CD4-positive, CD25-positive, alpha-beta regulatory T cell (primary cell): ENCODE results near the gene PARVG. TPM values are rescaled to one million over a fixed set of nuclear protein-coding genes. Genes with fewer than 3 reads are reported as not detected.
"Not testable (repeated sequence)": the region's sequence is repeated elsewhere in the genome, so short reads cannot be mapped to it uniquely, and the experiment has no call there.

Experiments
- ATAC-seq, 2 donors: fragments of 150-1000 bp; cut with Tn5 transposase; one replicate each; pipeline ENCODE4 v1.10.0; 2021; ENCODE audit warnings: low read depth in 2 of 2, moderate number of reproducible peaks in 2 of 2, moderate library complexity in 1 of 2
- DNase-seq, 3 donors: peaks; one replicate each; pipeline versions ENCODE4 v3.0.0 to v3.0.0-alpha.2; 2012 to 2022; ENCODE audit warnings: mixed read lengths in 1 of 3
- H3K27ac ChIP-seq: one replicate; pipeline ENCODE4 v1.7.0; 2013; ENCODE audit warnings: mild to moderate bottlenecking, low read length; ENCODE audit not compliant: insufficient read depth, poor library complexity, severe bottlenecking
- H3K27me3 ChIP-seq: one replicate; pipeline ENCODE4 v1.7.0; 2013; ENCODE audit warnings: low read length; ENCODE audit not compliant: control insufficient read depth, insufficient read depth
- H3K36me3 ChIP-seq: one replicate; pipeline ENCODE4 v1.7.0; 2013; ENCODE audit warnings: mild to moderate bottlenecking, low read length, moderate library complexity; ENCODE audit not compliant: control insufficient read depth, insufficient read depth
- H3K4me1 ChIP-seq: 2 replicates; pipeline ENCODE4 v1.7.0; 2013; ENCODE audit warnings: mild to moderate bottlenecking, low read length; ENCODE audit not compliant: insufficient read depth, control insufficient read depth, poor library complexity, severe bottlenecking
- H3K4me3 ChIP-seq: one replicate; pipeline ENCODE4 v1.7.0; 2013; ENCODE audit warnings: low read depth, mild to moderate bottlenecking, low read length, moderate library complexity
- H3K9me3 ChIP-seq, 2 experiments: 1 replicate in 1 of 2; 2 replicates in 1 of 2; pipeline ENCODE4 v1.7.0; 2013; ENCODE audit warnings: low read length in 2 of 2, mild to moderate bottlenecking in 1 of 2, moderate library complexity in 1 of 2; ENCODE audit not compliant: control insufficient read depth in 2 of 2
- H3K27ac Mint-ChIP-seq, 3 donors: one replicate each; pipeline ENCODE4 v1.8.0; 2020 to 2022; ENCODE audit warnings: mild to moderate bottlenecking in 3 of 3, mixed read lengths in 3 of 3, moderate library complexity in 2 of 3
- H3K27me3 Mint-ChIP-seq: one replicate; pipeline ENCODE4 v1.8.0; 2022; ENCODE audit warnings: mild to moderate bottlenecking, mixed read lengths
- H3K36me3 Mint-ChIP-seq: one replicate; pipeline ENCODE4 v1.8.0; 2020; ENCODE audit warnings: mixed read lengths
- H3K4me1 Mint-ChIP-seq, 4 donors: one replicate each; pipeline ENCODE4 v1.8.0; 2020 to 2022; ENCODE audit warnings: mixed read lengths in 4 of 4, mild to moderate bottlenecking in 1 of 4
- H3K4me3 Mint-ChIP-seq, 4 donors: one replicate each; pipeline ENCODE4 v1.8.0; 2020 to 2022; ENCODE audit warnings: mild to moderate bottlenecking in 4 of 4, mixed read lengths in 4 of 4, moderate library complexity in 3 of 4
- H3K9me3 Mint-ChIP-seq, 7 donors: one replicate each; pipeline ENCODE4 v1.8.0; 2020 to 2022; ENCODE audit warnings: mixed read lengths in 7 of 7, mild to moderate bottlenecking in 3 of 7, moderate library complexity in 2 of 7
- polyA plus RNA-seq, 4 donors: library from polyadenylated mRNA; unstranded; fragments of 300-500 nt; fragmentation: Illumina TruSeq; gene quantifications; one replicate each; pipeline ENCODE4 v1.2.3, GENCODE V29; 2021
- total RNA-seq: library from RNA; stranded (reverse); gene quantifications from one replicate; pipeline ENCODE4 v1.2.3, GENCODE V29; 2022

PARVG gene
- total and polyA plus RNA-seq, 5 donors from 2014 or later, result 40.3 to 132 (median 47.5) TPM

DNA sequence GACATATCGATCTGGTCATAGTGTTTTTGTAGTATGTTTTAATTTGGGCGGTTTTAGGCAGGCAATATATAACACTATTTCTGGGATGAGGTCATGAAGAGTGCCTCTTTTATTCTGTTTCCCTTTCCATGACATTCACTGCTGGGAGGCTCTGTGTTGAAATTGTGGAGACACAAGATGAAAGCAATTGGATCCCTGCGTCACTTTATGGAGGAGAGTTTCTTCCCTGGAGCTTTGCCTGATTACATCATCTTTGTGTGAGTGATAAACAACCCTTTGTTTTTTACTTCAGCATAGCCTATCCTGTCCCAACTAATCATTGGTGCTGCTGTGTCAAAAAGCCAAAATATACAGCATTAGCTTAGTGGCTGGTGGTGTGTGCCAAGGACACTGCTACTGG is 48.6 kb downstream of the PARVG start:
- Mint-ChIP-seq H3K27ac (no peak overlapping the region), H3K36me3 (no peaks in the 10 kb centered on the region)

GRCh38 chr22:44229809-44230208 is 49.1 kb downstream of the PARVG start:
- Histone ChIP-seq H3K9me3 (peaks cover 0 to 12% of the 10 kb centered on the region in 2 experiments), H3K4me1 (no peaks in the 10 kb centered on the region), H3K4me3 (no peak overlapping the region), H3K27me3 (peaks cover 3% of the 10 kb centered on the region), H3K27ac (no peak overlapping the region), H3K36me3 (no peaks in the 10 kb centered on the region)
- H3K9me3 Mint-ChIP-seq, result peaks cover 0 to 12% (median 7%) of the 10 kb centered on the region in 7 donors
- H3K4me1 Mint-ChIP-seq, result peaks cover 0 to 2% (median 0%) of the 10 kb centered on the region in 4 donors
- H3K27me3 Mint-ChIP-seq, result peaks cover 8% of the 10 kb centered on the region
- H3K36me3 Mint-ChIP-seq, result no peaks in the 10 kb centered on the region
- no peak overlapping the region for H3K27ac Mint-ChIP-seq
- H3K4me3 Mint-ChIP-seq, result no peak overlapping the region
- DNase-seq, result no peak
- no peak for ATAC-seq

More for the DNA sequence above, 48.6 kb downstream of the PARVG start:
- Mint-ChIP-seq H3K27me3 (peaks cover 8% of the 10 kb centered on the region), H3K4me3 (no peak overlapping the region), H3K9me3 (peaks cover 0 to 12% (median 7%) of the 10 kb centered on the region in 7 donors), H3K4me1 (peaks cover 0 to 2% (median 0%) of the 10 kb centered on the region in 4 donors)
- peaks cover 3% of the 10 kb centered on the region for H3K27me3 ChIP-seq
- H3K27ac ChIP-seq, result no peak overlapping the region
- DNase-seq, result no peak
- peaks cover 0 to 12% of the 10 kb centered on the region in 2 experiments for H3K9me3 ChIP-seq
- no peak for ATAC-seq
- H3K4me3 ChIP-seq, result no peak overlapping the region
- H3K4me1 ChIP-seq, result no peaks in the 10 kb centered on the region
- no peaks in the 10 kb centered on the region for H3K36me3 ChIP-seq

GRCh38 chr22:44231233-44231632 is 50.5 kb downstream of the PARVG start:
- Mint-ChIP-seq H3K36me3 (no peaks in the 10 kb centered on the region), H3K4me3 (no peak overlapping the region)
- no peak overlapping the region for H3K4me3 ChIP-seq

GRCh38 chr22:44234372-44234771 is 53.6 kb downstream of the PARVG start:
- H3K27me3 Mint-ChIP-seq, result peaks cover 18% of the 10 kb centered on the region
- not testable (repeated sequence) for ATAC-seq, H3K4me3 Mint-ChIP-seq, DNase-seq, H3K9me3 ChIP-seq, H3K36me3 ChIP-seq, H3K36me3 Mint-ChIP-seq, H3K27me3 ChIP-seq, H3K4me1 ChIP-seq, H3K27ac ChIP-seq, H3K27ac Mint-ChIP-seq, H3K4me3 ChIP-seq, H3K9me3 Mint-ChIP-seq, H3K4me1 Mint-ChIP-seq

More at GRCh38 chr22:44231233-44231632, 50.5 kb downstream of the PARVG start:
- H3K27ac Mint-ChIP-seq, result no peak overlapping the region
- H3K27me3 Mint-ChIP-seq, result peaks cover 4% of the 10 kb centered on the region
- peaks cover 3% of the 10 kb centered on the region for H3K27me3 ChIP-seq
- H3K4me1 ChIP-seq, result no peaks in the 10 kb centered on the region
- peaks cover 0 to 12% (median 7%) of the 10 kb centered on the region in 7 donors for H3K9me3 Mint-ChIP-seq
- H3K4me1 Mint-ChIP-seq, result peaks cover 0 to 2% (median 0%) of the 10 kb centered on the region in 4 donors
- DNase-seq, result no peak
- no peak overlapping the region for H3K27ac ChIP-seq
- H3K9me3 ChIP-seq, result peaks cover 0 to 12% of the 10 kb centered on the region in 2 experiments
- ATAC-seq, result no peak
- no peaks in the 10 kb centered on the region for H3K36me3 ChIP-seq

GRCh38 chr22:44237290-44237689 is 56.6 kb downstream of the PARVG start:
- peaks cover 0 to 2% (median 0%) of the 10 kb centered on the region in 7 donors for H3K9me3 Mint-ChIP-seq
- Histone ChIP-seq H3K27me3 (peaks cover 8% of the 10 kb centered on the region), H3K36me3 (no peaks in the 10 kb centered on the region), H3K27ac (no peak overlapping the region), H3K4me3 (no peak overlapping the region), H3K9me3 (no peaks in the 10 kb centered on the region), H3K4me1 (no peaks in the 10 kb centered on the region)
- no peaks in the 10 kb centered on the region for H3K4me1 Mint-ChIP-seq
- no peak overlapping the region for H3K4me3 Mint-ChIP-seq
- peaks cover 23% of the 10 kb centered on the region for H3K27me3 Mint-ChIP-seq
- DNase-seq (no peak), ATAC-seq (no peak)
- H3K36me3 Mint-ChIP-seq, result no peaks in the 10 kb centered on the region
- no peak overlapping the region for H3K27ac Mint-ChIP-seq

GRCh38 chr22:44241121-44241520 is 60.4 kb downstream of the PARVG start:
- DNase-seq, H3K36me3 ChIP-seq, H3K27me3 ChIP-seq, H3K9me3 Mint-ChIP-seq, H3K9me3 ChIP-seq, H3K4me1 ChIP-seq, H3K4me3 ChIP-seq, H3K4me1 Mint-ChIP-seq, H3K27ac ChIP-seq, ATAC-seq, H3K36me3 Mint-ChIP-seq, H3K4me3 Mint-ChIP-seq, H3K27ac Mint-ChIP-seq: not testable (repeated sequence)
- H3K27me3 Mint-ChIP-seq, result peaks cover 23% of the 10 kb centered on the region

- peaks cover 0 to 5% (median 0%) of the 10 kb centered on the region in 7 donors for H3K9me3 Mint-ChIP-seq
- H3K27me3 Mint-ChIP-seq, result peaks cover 19% of the 10 kb centered on the region
- H3K4me1 ChIP-seq, result no peaks in the 10 kb centered on the region
- no peak overlapping the region for H3K27ac ChIP-seq
- ATAC-seq (no peak), DNase-seq (no peak)
- H3K36me3 ChIP-seq, result no peaks in the 10 kb centered on the region
- no peaks in the 10 kb centered on the region for H3K36me3 Mint-ChIP-seq
- H3K4me1 Mint-ChIP-seq, result no peaks in the 10 kb centered on the region
- H3K27ac Mint-ChIP-seq, result no peak overlapping the region
- no peak overlapping the region for H3K4me3 ChIP-seq
- no peaks in the 10 kb centered on the region for H3K9me3 ChIP-seq
- peaks cover 8% of the 10 kb centered on the region for H3K27me3 ChIP-seq
- H3K4me3 Mint-ChIP-seq, result no peak overlapping the region
Measured at GRCh38 chr22:44242946-44243724, 62.4 kb downstream of the PARVG start.

GRCh38 chr22:44243761-44244160 is 63.0 kb downstream of the PARVG start:
- H3K27ac Mint-ChIP-seq, result no peak overlapping the region

More at GRCh38 chr22:44243761-44244160, 63.0 kb downstream of the PARVG start:
- ATAC-seq (no peak), DNase-seq (no peak)
- Histone ChIP-seq H3K4me1 (no peaks in the 10 kb centered on the region), H3K27ac (no peak overlapping the region), H3K27me3 (peaks cover 8% of the 10 kb centered on the region), H3K4me3 (no peak overlapping the region), H3K9me3 (no peaks in the 10 kb centered on the region), H3K36me3 (no peaks in the 10 kb centered on the region)
- Mint-ChIP-seq H3K9me3 (peaks cover 0 to 7% (median 0%) of the 10 kb centered on the region in 7 donors), H3K4me1 (no peaks in the 10 kb centered on the region), H3K4me3 (no peak overlapping the region), H3K27me3 (peaks cover 14% of the 10 kb centered on the region), H3K36me3 (no peaks in the 10 kb centered on the region)
